ENCODE results near the gene TMOD1.

GRCh38 chr9:97516111-97516510 lies 14.6 kb downstream of the TMOD1 start:
- TF ChIP-seq EZH2phosphoT487 (IDR thresholded peaks at IDR 0.05; ENCODE audit: borderline replicate concordance, low read depth) (no peak), EP300 (IDR thresholded peaks at IDR 0.05; ENCODE audit: borderline replicate concordance in 1 of 2, low read depth in 1 of 2, low read length in 1 of 2) (no peak), GATA2 (CRISPR knock-in tag; IDR thresholded peaks at IDR 0.05) (no peak), RCOR1 (IDR thresholded peaks at IDR 0.05; ENCODE audit: low read length) (no peak), TEAD4 (IDR thresholded peaks at IDR 0.05; ENCODE audit: borderline replicate concordance, insufficient read depth) (no peak), USF2 (IDR thresholded peaks at IDR 0.05; ENCODE audit: borderline replicate concordance, low read depth, low read length) (no peak), NRF1 (IDR thresholded peaks at IDR 0.05; ENCODE audit: low read depth, low read length) (no peak), POLR2AphosphoS5 (IDR thresholded peaks at IDR 0.05; ENCODE audit: low read depth, low read length) (no peak), SIN3A (IDR thresholded peaks at IDR 0.05; ENCODE audit: borderline replicate concordance, low read depth, low read length) (no peak), YY1 (IDR thresholded peaks at IDR 0.05; ENCODE audit: low read depth) (no peak)
- TF ChIP-seq, protein P1, sequence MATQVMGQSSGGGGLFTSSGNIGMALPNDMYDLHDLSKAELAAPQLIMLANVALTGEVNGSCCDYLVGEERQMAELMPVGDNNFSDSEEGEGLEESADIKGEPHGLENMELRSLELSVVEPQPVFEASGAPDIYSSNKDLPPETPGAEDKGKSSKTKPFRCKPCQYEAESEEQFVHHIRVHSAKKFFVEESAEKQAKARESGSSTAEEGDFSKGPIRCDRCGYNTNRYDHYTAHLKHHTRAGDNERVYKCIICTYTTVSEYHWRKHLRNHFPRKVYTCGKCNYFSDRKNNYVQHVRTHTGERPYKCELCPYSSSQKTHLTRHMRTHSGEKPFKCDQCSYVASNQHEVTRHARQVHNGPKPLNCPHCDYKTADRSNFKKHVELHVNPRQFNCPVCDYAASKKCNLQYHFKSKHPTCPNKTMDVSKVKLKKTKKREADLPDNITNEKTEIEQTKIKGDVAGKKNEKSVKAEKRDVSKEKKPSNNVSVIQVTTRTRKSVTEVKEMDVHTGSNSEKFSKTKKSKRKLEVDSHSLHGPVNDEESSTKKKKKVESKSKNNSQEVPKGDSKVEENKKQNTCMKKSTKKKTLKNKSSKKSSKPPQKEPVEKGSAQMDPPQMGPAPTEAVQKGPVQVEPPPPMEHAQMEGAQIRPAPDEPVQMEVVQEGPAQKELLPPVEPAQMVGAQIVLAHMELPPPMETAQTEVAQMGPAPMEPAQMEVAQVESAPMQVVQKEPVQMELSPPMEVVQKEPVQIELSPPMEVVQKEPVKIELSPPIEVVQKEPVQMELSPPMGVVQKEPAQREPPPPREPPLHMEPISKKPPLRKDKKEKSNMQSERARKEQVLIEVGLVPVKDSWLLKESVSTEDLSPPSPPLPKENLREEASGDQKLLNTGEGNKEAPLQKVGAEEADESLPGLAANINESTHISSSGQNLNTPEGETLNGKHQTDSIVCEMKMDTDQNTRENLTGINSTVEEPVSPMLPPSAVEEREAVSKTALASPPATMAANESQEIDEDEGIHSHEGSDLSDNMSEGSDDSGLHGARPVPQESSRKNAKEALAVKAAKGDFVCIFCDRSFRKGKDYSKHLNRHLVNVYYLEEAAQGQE (IDR thresholded peaks at IDR 0.05; ENCODE audit: low read depth, low read length) = no peak
- TF ChIP-seq, protein P2, sequence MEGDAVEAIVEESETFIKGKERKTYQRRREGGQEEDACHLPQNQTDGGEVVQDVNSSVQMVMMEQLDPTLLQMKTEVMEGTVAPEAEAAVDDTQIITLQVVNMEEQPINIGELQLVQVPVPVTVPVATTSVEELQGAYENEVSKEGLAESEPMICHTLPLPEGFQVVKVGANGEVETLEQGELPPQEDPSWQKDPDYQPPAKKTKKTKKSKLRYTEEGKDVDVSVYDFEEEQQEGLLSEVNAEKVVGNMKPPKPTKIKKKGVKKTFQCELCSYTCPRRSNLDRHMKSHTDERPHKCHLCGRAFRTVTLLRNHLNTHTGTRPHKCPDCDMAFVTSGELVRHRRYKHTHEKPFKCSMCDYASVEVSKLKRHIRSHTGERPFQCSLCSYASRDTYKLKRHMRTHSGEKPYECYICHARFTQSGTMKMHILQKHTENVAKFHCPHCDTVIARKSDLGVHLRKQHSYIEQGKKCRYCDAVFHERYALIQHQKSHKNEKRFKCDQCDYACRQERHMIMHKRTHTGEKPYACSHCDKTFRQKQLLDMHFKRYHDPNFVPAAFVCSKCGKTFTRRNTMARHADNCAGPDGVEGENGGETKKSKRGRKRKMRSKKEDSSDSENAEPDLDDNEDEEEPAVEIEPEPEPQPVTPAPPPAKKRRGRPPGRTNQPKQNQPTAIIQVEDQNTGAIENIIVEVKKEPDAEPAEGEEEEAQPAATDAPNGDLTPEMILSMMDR (IDR thresholded peaks at IDR 0.05) = no peak
- TF ChIP-seq, protein P3, sequence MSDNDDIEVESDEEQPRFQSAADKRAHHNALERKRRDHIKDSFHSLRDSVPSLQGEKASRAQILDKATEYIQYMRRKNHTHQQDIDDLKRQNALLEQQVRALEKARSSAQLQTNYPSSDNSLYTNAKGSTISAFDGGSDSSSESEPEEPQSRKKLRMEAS (IDR thresholded peaks at IDR 0.05; ENCODE audit: low read depth) = no peak
